Heart right ventricle (tissue), 16 donors: ENCODE data around the gene UGT2B10. TPM values are rescaled to one million over a fixed set of nuclear protein-coding genes. Genes with fewer than 3 reads are reported as not detected.

Experiments used
- ATAC-seq, 8 donors: fragments of 200-7000 bp; cut with Tn5 transposase; one replicate each; pipeline ENCODE4 v1.9.1; 2020; ENCODE audit warnings: mild to moderate bottlenecking in 8 of 8, moderate library complexity in 8 of 8, moderate number of reproducible peaks in 1 of 8
- DNase-seq, 2 donors: peaks; one replicate each; pipeline ENCODE4 v3.0.0-alpha.2; 2020
- H3K27ac ChIP-seq, 10 donors: fragments of 200-600 bp; sonication (generic) in 2 of 10; one replicate each; pipeline versions ENCODE4 v1.5.0 to v1.8.0; 2020 to 2022; ENCODE audit warnings: mild to moderate bottlenecking in 3 of 10
- H3K27me3 ChIP-seq, 7 donors: fragments of 200-600 bp; one replicate each; pipeline ENCODE4 v1.8.0; 2021 to 2022; ENCODE audit warnings: mild to moderate bottlenecking in 2 of 7
- H3K36me3 ChIP-seq, 9 donors: fragments of 200-600 bp; sonication (generic) in 1 of 9; one replicate each; pipeline versions ENCODE4 v1.5.0 to v1.8.0; 2020 to 2022; ENCODE audit warnings: mild to moderate bottlenecking in 2 of 9
- H3K4me1 ChIP-seq, 9 donors: fragments of 200-600 bp; sonication (generic) in 1 of 9; one replicate each; pipeline versions ENCODE4 v1.5.0 to v1.8.0; 2020 to 2022; ENCODE audit warnings: mild to moderate bottlenecking in 4 of 9
- H3K4me3 ChIP-seq, 10 donors: fragments of 200-600 bp; sonication (generic) in 2 of 10; one replicate each; pipeline versions ENCODE4 v1.5.0 to v1.8.0; 2020 to 2022; ENCODE audit warnings: mild to moderate bottlenecking in 7 of 10, moderate library complexity in 2 of 10
- H3K9me3 ChIP-seq, 11 donors: fragments of 200-600 bp in 10 of 11; sonication (generic) in 2 of 11; one replicate each; pipeline versions ENCODE4 v1.5.0 to v1.8.0; 2013 to 2022; ENCODE audit warnings: mild to moderate bottlenecking in 2 of 11, control low read depth in 1 of 11, moderate library complexity in 1 of 11
- CTCF ChIP-seq, 9 donors: fragments of 200-600 bp; sonication (generic) in 2 of 9; IDR thresholded peaks; one replicate each; pipeline versions ENCODE4 v1.5.0 to v1.8.0; 2021 to 2022; ENCODE audit warnings: antibody characterized with exemption in 9 of 9, mild to moderate bottlenecking in 5 of 9, moderate library complexity in 1 of 9
- WGBS, 2 donors: extraction: QIAGEN DNeasy Blood & Tissue Kit; methylation state at CpG; one replicate each; pipeline ENCODE4 v1.1.7; 2013; ENCODE audit warnings: inconsistent platforms in 1 of 2; 5-methylcytosine and 5-hydroxymethylcytosine counted together
- intact Hi-C, 10 donors: fragments of 100-400 bp; cut with DNase I; formaldehyde crosslinking; loops; one replicate each; pipeline versions ENCODE4 v1.11.1 to v1.14.2; 2022
- polyA plus RNA-seq, 2 donors: library from polyadenylated mRNA; stranded (reverse); fragments of 200-250 nt; gene quantifications; one replicate each; pipeline ENCODE4 v1.2.3, GENCODE V29; 2013
- total RNA-seq, 10 donors: library from RNA; stranded (reverse); fragmentation: NEBNext Ultra II Directional in 3 of 10; extraction: Animal tissue kit (Norgen Biotek cat#: 25700) in 3 of 10; gene quantifications; one replicate each; pipeline versions ENCODE4 v1.2.1 to v1.2.4, GENCODE V29; 2021 to 2023
- donor health status: Arrhythmogenic right ventricular cardiomyopathy.
- donor health status: ischemic (EF 13 %, LVEDD 7.1; RV severe dilation, severe dysfunction).
- donor health status: healthy with polysubstance abuse.
- donor health status: DM: no; HTN: yes; CAD: no.
- donor health status: DM: no; HTN: no; CAD: no.
- donor health status: ischemic (EF 25% LVEDD 6.9; RV normal size, moderate dysfunction).
- donor health status: ischemic (EF 25% LVEDD 5.7; RV mildly dilated, moderate dysfunction).
- donor health status: healthy.
- donor health status: DM: yes; HTN: yes; CAD: no.
- donor health status: Ischemic cardiomyopathy.
- donor health status: ischemic (EF 35%, LVEDD 5.7; RV mildly dilated, moderate dysfunction).
- donor health status: nonischemic (EF 11% LVEDD 7.7; RV severe dilation, severe dysfunction).
- donor health status: DM: yes; HTN: yes; CAD: no.
- donor health status: PGD.
- donor health status: ischemic (EF 29% LVEDD 5.4; RV normal size, mild dysfunction).
- donor health status: nonischemic (EF 23%, LVEDD 6.1; RV moderate dilation, normal function).

The UGT2B10 gene
- total and polyA plus RNA-seq, 12 donors: not detected

- TF ChIP-seq CTCF (IDR thresholded peaks at IDR 0.05): no peak
- Histone ChIP-seq H3K36me3 (no peaks in the 10 kb centered on the region), H3K4me1 (no peaks in the 10 kb centered on the region), H3K4me3 (no peak overlapping the region), H3K27ac (no peak overlapping the region), H3K27me3 (no peaks in the 10 kb centered on the region), H3K9me3 (peaks cover 0 to 5% (median 0%) of the 10 kb centered on the region in 11 donors)
- 84 to 92% methylated on average over 3 of the region's 3 CpGs for WGBS, 2 donors
- no peak for ATAC-seq
- no peak for DNase-seq
- intact Hi-C loops: no loop called here
These were observed 57.1 kb downstream of the UGT2B10 start for GRCh38 chr4:68872643-68873502.

- no peaks in the 10 kb centered on the region for H3K27me3 ChIP-seq
- no peaks in the 10 kb centered on the region for H3K9me3 ChIP-seq
- no peak for TF ChIP-seq CTCF (IDR thresholded peaks at IDR 0.05)
- H3K27ac ChIP-seq: no peak overlapping the region
- no peak overlapping the region for H3K4me3 ChIP-seq
- ATAC-seq: no peak
- H3K4me1 ChIP-seq: no peaks in the 10 kb centered on the region
- no peaks in the 10 kb centered on the region for H3K36me3 ChIP-seq
- DNase-seq: no peak
- intact Hi-C loops: no loop called here
These were observed 58.7 kb downstream of the UGT2B10 start for GRCh38 chr4:68874507-68874906.

- no peak for TF ChIP-seq CTCF (IDR thresholded peaks at IDR 0.05)
- no peak overlapping the region for H3K4me3 ChIP-seq
- H3K36me3 ChIP-seq: no peaks in the 10 kb centered on the region
- DNase-seq (no peak), ATAC-seq (no peak)
- H3K27ac ChIP-seq: no peak overlapping the region
- WGBS, 2 donors: 87 to 92% methylated on average over 5 of the region's 5 CpGs
- no peaks in the 10 kb centered on the region for H3K4me1 ChIP-seq
- H3K27me3 ChIP-seq: no peaks in the 10 kb centered on the region
- H3K9me3 ChIP-seq: no peaks in the 10 kb centered on the region
- intact Hi-C loops: no loop called here
These were observed 61.8 kb downstream of the UGT2B10 start for GRCh38 chr4:68877555-68877954.

GRCh38 chr4:68878048-68878447 is 62.3 kb downstream of the UGT2B10 start:
- no peak for TF ChIP-seq CTCF (IDR thresholded peaks at IDR 0.05)
- ATAC-seq (no peak), DNase-seq (no peak)
- no peak overlapping the region for H3K27ac ChIP-seq
- WGBS, 2 donors: 66 to 67% methylated on average over 2 of the region's 2 CpGs
- H3K9me3 ChIP-seq: no peaks in the 10 kb centered on the region
- no peaks in the 10 kb centered on the region for H3K4me1 ChIP-seq
- no peaks in the 10 kb centered on the region for H3K27me3 ChIP-seq
- no peak overlapping the region for H3K4me3 ChIP-seq
- H3K36me3 ChIP-seq: no peaks in the 10 kb centered on the region
- intact Hi-C loops: no loop called here

Other genes starting within 250 kb of the UGT2B10 start
- gene UGT2B17, start 239.7 kb upstream of the UGT2B10 start, total RNA-seq: under 1 TPM in 1 of 10 donors, not detected in 9; 0.12 TPM
- gene UGT2B17, start 239.7 kb upstream of the UGT2B10 start, polyA plus RNA-seq: not detected
- gene UGT2B15, start 145.3 kb upstream of the UGT2B10 start, total RNA-seq: not detected
- gene UGT2B15, start 145.3 kb upstream of the UGT2B10 start, polyA plus RNA-seq: not detected
- not detected for gene UGT2A3, start 135.8 kb downstream of the UGT2B10 start, total RNA-seq
- not detected for gene UGT2A3, start 135.8 kb downstream of the UGT2B10 start, polyA plus RNA-seq